Mesodermal cell (in vitro differentiated cells): Measurements from ENCODE around the gene HSPA4L.

Experiments
- H3K27ac ChIP-seq: 2 replicates; pipeline ENCODE4 v1.7.0; 2013; ENCODE audit warnings: mild to moderate bottlenecking, low read depth, low read length, moderate library complexity; ENCODE audit not compliant: severe bottlenecking
- H3K36me3 ChIP-seq: 2 replicates; pipeline ENCODE4 v1.7.1; 2013; ENCODE audit warnings: mild to moderate bottlenecking, low read length, moderate library complexity; ENCODE audit not compliant: control insufficient read depth, insufficient read depth
- H3K4me1 ChIP-seq: one replicate; pipeline ENCODE4 v1.7.1; 2013; ENCODE audit warnings: mild to moderate bottlenecking, low read length; ENCODE audit not compliant: insufficient read depth, control insufficient read depth, poor library complexity, severe bottlenecking
- H3K4me3 ChIP-seq: 2 replicates; pipeline ENCODE4 v1.7.0; 2013; ENCODE audit warnings: low read length, control low read depth, mild to moderate bottlenecking; ENCODE audit not compliant: insufficient read depth, poor library complexity, severe bottlenecking; ENCODE audit errors: extremely low read depth
- H3K9me3 ChIP-seq: 2 replicates; pipeline ENCODE4 v1.7.1; 2013; ENCODE audit warnings: mild to moderate bottlenecking, low read length, moderate library complexity; ENCODE audit not compliant: control insufficient read depth
- WGBS, 2 experiments: methylation state at CpG; one replicate each; pipeline ENCODE4 v1.1.5; 2013; ENCODE audit warnings: missing lambda C conversion rate in 2 of 2; ENCODE audit not compliant: insufficient coverage in 2 of 2; 5-methylcytosine and 5-hydroxymethylcytosine counted together

Gene HSPA4L

DNA sequence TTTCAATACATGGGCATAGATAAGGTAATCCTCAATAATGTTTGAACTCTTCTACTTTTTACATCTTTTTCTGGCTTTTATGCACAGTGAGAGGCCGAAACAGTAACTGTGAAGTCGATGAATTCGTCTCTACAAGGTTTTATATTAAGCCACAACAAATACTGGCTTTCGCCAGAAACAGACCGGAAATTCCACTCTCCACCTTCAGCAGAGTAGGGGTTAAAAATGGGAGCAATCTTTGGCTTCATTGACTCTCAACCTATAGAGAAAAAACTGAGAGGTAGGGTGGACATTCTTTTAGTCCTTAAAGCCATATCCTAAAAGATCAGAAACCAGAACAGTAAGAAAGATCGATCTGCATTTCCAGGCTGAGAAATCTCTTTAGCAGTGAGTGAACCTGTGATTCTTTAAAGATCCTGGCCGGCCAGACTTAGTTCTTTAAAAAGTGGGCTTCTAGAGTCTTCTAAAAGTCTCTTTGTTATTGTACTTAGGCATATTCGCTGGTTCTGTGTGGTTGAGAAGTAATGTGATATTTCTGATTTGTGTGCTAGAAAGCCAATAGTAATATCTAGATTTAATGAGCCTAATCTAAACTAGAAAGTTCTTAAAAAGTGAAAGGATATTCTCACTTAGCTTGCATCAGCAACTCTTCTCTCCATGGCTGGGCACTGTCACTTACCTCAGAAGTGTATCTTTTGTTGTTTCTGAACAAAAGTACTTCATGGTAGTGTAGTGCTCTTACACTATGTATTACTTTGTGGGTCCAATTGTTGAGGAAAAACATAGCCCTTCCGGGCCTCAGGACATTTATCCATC, 2.0 kb downstream of the HSPA4L start:
- H3K36me3 ChIP-seq: no peaks in the 10 kb centered on the region
- WGBS, 2 experiments: 90% methylated on average over 4 of the region's 9 CpGs
- no peak overlapping the region for H3K4me3 ChIP-seq
- no peaks in the 10 kb centered on the region for H3K4me1 ChIP-seq
- H3K27ac ChIP-seq: no peak overlapping the region
- H3K9me3 ChIP-seq: no peaks in the 10 kb centered on the region

DNA sequence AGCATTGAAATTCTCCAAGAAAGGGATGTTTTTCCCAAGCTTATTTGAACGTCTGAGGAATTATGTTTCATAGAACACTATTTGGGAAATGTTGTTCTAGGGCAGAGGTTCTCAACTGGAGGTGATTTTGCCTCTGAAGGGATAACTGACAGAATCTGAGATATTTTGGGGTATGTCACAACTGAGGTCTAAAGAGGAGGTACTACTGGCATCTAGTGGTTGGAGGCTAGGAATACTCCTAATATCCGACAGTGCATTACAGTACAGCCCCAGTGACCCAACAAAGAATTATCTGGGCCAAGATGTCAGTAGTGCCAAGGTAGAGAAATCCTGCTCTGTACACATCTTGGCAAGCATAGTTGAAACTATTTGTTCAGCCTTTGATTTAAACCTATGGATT, 6.4 kb downstream of the HSPA4L start:
- 70 to 79% methylated on average over 2 of the region's 2 CpGs for WGBS, 2 experiments
- no peaks in the 10 kb centered on the region for H3K9me3 ChIP-seq
- no peaks in the 10 kb centered on the region for H3K36me3 ChIP-seq
- no peak overlapping the region for H3K27ac ChIP-seq
- H3K4me3 ChIP-seq: no peak overlapping the region
- no peaks in the 10 kb centered on the region for H3K4me1 ChIP-seq

DNA sequence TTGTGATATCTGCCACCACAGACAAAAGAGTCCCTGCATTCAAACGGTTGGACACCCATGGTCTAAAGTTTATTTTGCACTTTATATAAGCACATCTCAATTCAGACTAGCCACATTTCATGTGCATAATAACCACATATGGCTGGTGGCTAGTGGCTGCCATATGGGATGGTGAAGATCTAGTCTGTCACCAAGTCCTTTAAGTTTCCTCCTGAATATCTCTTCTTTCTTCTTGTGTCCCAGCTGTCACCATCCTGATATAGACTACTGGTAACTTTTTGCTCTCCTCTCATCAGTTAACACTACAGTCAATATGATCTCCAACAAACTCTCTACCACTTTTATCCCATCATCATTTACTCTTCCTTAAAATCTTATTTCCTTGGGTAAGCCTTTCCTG, 9.3 kb downstream of the HSPA4L start:
- no peaks in the 10 kb centered on the region for H3K36me3 ChIP-seq
- no peaks in the 10 kb centered on the region for H3K9me3 ChIP-seq
- no peak overlapping the region for H3K27ac ChIP-seq
- no CpG with 5 or more reads among the region's 1 CpG for WGBS, 2 experiments
- H3K4me1 ChIP-seq: no peaks in the 10 kb centered on the region
- no peak overlapping the region for H3K4me3 ChIP-seq

DNA sequence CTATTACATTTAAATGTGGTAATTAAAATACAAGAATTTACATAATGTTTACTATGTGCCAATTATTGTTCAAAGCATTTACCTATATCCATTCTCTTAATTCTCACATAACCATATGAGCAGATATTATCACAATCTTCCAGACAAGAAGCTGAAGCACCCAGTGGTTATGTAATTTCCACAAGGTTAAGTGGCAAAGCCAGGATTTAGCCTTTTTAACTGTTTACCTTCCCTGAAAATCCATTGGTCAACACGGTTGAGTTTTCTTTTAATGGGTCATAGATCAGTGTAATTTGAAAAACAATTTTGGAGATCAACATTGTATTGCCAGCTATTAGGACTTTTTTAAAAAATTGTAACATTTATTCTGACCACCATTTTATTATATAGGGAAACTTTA, 11.4 kb downstream of the HSPA4L start:
- Histone ChIP-seq H3K27ac (no peak overlapping the region), H3K4me3 (no peak overlapping the region), H3K36me3 (no peaks in the 10 kb centered on the region), H3K9me3 (no peaks in the 10 kb centered on the region), H3K4me1 (no peaks in the 10 kb centered on the region)
- no CpG with 5 or more reads among the region's 1 CpG for WGBS, 2 experiments

DNA sequence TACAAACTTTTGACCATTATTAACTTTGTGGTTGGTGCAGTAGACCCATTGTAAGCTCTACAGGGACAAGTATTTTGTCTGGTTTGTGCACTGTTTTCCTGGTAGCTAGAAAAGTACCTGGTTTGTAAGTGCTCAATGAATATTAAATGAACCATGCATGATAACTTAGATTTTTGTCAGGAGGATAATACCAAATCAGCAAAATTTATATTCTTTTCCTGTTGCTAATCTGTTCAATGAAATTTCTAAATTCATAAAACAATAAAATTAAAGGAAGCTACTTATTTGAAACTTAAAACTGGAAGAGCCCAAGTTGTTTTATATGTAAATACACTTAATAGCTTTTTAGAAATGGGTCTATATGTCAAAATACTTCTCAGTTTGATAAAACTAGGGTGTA, 17.6 kb downstream of the HSPA4L start:
- Histone ChIP-seq H3K36me3 (no peaks in the 10 kb centered on the region), H3K4me1 (no peaks in the 10 kb centered on the region), H3K9me3 (no peaks in the 10 kb centered on the region), H3K27ac (no peak overlapping the region), H3K4me3 (no peak overlapping the region)

DNA sequence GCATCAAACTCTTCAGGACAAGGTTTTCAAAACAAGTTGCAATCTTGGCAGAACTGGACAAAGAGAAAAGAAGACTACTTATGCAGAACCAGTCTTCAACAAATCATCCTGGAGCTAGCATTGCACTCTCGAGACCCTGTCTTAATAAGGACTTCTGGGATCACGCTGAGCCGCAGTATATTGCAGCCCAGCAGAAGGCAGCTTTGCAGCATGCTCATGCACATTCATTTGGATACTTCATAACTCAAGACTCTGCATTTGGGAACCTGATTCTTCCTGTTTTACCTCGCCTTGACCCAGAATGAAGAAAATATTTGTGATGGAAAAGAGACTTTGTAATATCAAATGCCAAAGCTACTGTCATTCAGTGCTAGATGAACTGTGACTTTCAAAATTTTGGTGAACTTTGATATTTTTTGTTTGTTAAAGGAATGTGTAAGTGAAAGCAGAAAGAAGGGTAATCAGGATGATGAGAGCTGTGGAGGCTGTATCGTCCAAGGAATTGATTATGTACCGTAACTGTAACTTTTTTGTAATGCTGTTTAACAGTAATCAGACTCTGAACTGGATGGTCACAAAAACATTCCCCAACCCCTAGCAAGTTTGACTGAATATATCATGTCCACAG, 27.2 kb downstream of the HSPA4L start:
- Histone ChIP-seq H3K4me3 (no peak overlapping the region), H3K36me3 (no peaks in the 10 kb centered on the region), H3K27ac (no peak overlapping the region), H3K4me1 (no peaks in the 10 kb centered on the region), H3K9me3 (no peaks in the 10 kb centered on the region)
- 82 to 85% methylated on average over 3 to 4 of the region's 6 CpGs for WGBS, 2 experiments

DNA sequence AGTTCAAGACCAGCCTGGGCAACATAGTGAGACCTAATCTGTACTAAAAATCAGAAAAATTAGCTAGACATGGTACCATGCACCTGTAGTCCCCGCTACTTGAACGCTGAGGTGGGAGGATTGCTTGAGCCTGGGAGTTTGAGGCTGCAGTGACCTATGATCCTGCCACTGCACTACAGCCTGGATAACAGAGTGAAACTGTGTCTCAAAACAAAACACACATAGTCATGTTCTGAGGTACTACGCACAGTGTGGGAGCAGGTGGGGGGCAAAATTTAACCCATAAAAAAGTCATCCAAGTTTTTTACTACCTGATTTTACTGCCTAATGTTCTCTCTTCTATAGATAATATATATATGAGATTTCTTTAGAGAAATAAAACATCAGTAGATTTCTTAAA, 28.4 kb downstream of the HSPA4L start:
- WGBS, 2 experiments: 79 to 89% methylated on average over 2 of the region's 3 CpGs
- H3K4me3 ChIP-seq: no peak overlapping the region
- H3K36me3 ChIP-seq: no peaks in the 10 kb centered on the region
- no peaks in the 10 kb centered on the region for H3K4me1 ChIP-seq
- no peaks in the 10 kb centered on the region for H3K9me3 ChIP-seq
- no peak overlapping the region for H3K27ac ChIP-seq

DNA sequence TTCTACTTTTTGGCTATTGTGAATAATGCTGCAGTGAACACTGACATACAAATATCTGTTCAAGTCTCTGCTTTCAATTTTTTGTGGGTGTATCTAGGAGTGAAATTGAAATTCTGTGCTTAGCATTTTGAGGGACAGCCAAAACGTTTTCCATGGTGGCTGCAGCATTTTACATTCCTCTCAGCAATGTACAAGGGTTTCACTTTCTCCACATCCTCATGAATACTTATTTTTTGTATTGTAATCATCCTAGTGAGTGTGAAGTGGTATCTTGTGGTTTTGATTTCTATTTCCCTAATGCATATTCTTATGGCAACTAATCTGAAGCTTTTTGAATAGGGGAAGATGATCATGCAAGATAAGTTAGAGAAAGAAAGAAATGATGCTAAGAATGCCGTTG, 40.3 kb downstream of the HSPA4L start:
- H3K36me3 ChIP-seq: no peaks in the 10 kb centered on the region
- no peak overlapping the region for H3K4me3 ChIP-seq
- H3K27ac ChIP-seq: no peak overlapping the region
- H3K4me1 ChIP-seq: no peaks in the 10 kb centered on the region
- 91 to 100% methylated on average over 1 of the region's 2 CpGs for WGBS, 2 experiments
- no peaks in the 10 kb centered on the region for H3K9me3 ChIP-seq

DNA sequence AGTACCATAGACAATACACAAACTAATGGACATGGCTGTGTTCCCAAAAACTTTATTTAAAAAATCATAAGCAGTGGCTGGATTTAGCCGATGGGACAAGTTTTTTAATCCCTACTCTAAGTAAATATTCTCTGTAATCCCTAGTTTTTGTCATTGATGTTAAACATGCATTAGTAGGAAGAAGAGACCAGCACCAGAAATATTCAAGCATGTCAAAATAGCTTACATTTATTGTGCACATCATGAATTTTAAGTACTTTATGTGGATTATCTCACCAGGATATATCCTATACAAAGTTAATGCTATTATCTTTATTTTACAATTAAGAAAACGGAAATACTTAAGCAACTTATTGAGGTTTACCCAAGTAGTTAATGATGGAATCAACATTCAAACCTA, 46.0 kb downstream of the HSPA4L start:
- Histone ChIP-seq H3K4me3 (no peak overlapping the region), H3K4me1 (no peaks in the 10 kb centered on the region), H3K9me3 (no peaks in the 10 kb centered on the region), H3K27ac (no peak overlapping the region), H3K36me3 (no peaks in the 10 kb centered on the region)
- WGBS, 2 experiments: no CpG with 5 or more reads among the region's 2 CpGs

DNA sequence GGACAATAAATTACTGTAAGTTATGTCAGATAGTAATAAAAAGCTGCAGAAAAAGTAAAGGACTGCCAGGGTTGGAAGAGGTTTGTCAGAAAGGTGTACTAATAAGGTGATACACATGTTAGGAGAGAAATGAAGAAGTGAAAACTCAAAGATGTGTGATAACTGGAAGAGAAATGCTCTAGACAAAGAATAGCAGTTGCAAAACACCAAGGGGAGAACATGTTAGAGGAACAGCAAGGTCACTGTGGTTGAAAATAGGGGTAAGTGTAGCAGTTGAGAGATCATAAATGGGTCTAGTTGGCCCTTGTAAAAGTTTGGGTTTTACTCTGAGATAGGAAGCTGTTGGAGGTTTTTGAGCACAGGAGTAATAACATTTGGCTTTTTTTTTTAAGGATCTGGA, 46.9 kb downstream of the HSPA4L start:
- Histone ChIP-seq H3K9me3 (no peaks in the 10 kb centered on the region), H3K4me1 (no peaks in the 10 kb centered on the region), H3K36me3 (no peaks in the 10 kb centered on the region), H3K27ac (no peak overlapping the region), H3K4me3 (no peak overlapping the region)

DNA sequence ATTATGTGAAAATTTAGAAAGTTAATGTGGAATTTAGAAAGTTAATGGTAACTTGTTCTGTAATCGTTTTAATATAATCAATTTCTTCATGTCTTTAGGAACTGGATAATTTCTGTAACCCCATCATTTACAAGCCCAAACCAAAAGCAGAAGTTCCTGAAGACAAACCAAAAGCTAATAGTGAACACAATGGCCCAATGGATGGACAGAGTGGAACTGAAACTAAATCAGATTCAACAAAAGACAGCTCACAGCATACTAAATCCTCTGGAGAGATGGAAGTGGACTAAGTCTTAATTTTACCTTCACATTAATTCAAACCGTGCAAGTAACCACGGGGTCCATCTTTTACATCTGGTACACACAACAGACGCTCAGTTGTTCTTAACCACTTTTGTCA, 50.5 kb downstream of the HSPA4L start:
- Histone ChIP-seq H3K4me3 (no peak overlapping the region), H3K9me3 (no peaks in the 10 kb centered on the region), H3K36me3 (no peaks in the 10 kb centered on the region), H3K27ac (no peak overlapping the region), H3K4me1 (no peaks in the 10 kb centered on the region)
- WGBS, 2 experiments: no CpG with 5 or more reads among the region's 4 CpGs
